ENCODE results near the gene RASA1.

GRCh38 chr5:87282269-87282668 is 14.6 kb downstream of the RASA1 start:
- TF ChIP-seq POLR2A (IDR thresholded peaks at IDR 0.05) (no peak), CTCF (IDR thresholded peaks at IDR 0.05) (no peak)
